BLaER1 (cell line): Measurements from ENCODE around the gene CDH23.

Experiments
- H3K27ac ChIP-seq: shearing (Covaris generic); formaldehyde crosslinking; 2 replicates; pipeline ENCODE4 v1.8.1; 2022
- H3K27me3 ChIP-seq: shearing (Covaris generic); formaldehyde crosslinking; 2 replicates; pipeline ENCODE4 v1.8.1; 2022
- H3K36me3 ChIP-seq: shearing (Covaris generic); formaldehyde crosslinking; 2 replicates; pipeline ENCODE4 v1.8.1; 2022
- H3K4me1 ChIP-seq: shearing (Covaris generic); formaldehyde crosslinking; 2 replicates; pipeline ENCODE4 v1.8.1; 2022
- H3K4me2 ChIP-seq: shearing (Covaris generic); formaldehyde crosslinking; 2 replicates; pipeline ENCODE4 v1.8.1; 2022
- H3K4me3 ChIP-seq: shearing (Covaris generic); formaldehyde crosslinking; 2 replicates; pipeline ENCODE4 v1.8.1; 2022
- H3K9ac ChIP-seq: shearing (Covaris generic); formaldehyde crosslinking; 2 replicates; pipeline ENCODE4 v1.8.1; 2022
- H3K9me3 ChIP-seq: shearing (Covaris generic); formaldehyde crosslinking; 2 replicates; pipeline ENCODE4 v1.8.1; 2022
- H4K20me1 ChIP-seq: shearing (Covaris generic); formaldehyde crosslinking; 2 replicates; pipeline ENCODE4 v1.8.1; 2022
- Cebpa-rat ChIP-seq: shearing (Covaris generic); IDR thresholded peaks from 2 replicates; pipeline ENCODE4 v1.8.1; 2022

CDH23 gene

DNA sequence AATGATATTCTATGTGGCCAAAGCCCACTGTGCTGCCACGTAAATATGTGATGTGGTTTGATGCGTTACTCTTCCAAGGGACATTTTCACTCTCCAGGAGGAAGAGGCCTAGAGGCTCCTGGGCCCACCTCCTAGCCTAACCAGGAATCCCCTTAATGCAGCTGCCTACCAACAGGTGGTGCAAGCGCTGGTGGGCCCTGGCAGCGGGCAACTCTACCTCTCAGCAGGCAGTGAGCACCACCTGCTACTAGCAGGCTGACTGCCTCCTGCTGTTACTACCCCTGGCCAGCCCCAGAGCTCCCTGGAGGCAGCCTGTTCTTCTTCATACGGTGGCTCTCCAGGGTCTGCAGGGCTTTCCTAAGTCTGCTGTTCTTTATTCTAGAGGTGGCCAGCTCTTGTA is 62.8 kb downstream of the CDH23 start:
- TF ChIP-seq Cebpa-rat = no peak
- no peak overlapping the region for H3K9ac ChIP-seq
- no peak overlapping the region for H3K4me2 ChIP-seq
- H4K20me1 ChIP-seq = no peaks in the 10 kb centered on the region
- no peak overlapping the region for H3K27ac ChIP-seq
- H3K9me3 ChIP-seq = no peaks in the 10 kb centered on the region
- no peaks in the 10 kb centered on the region for H3K4me1 ChIP-seq
- H3K27me3 ChIP-seq = no peaks in the 10 kb centered on the region
- no peaks in the 10 kb centered on the region for H3K36me3 ChIP-seq
- no peak overlapping the region for H3K4me3 ChIP-seq

DNA sequence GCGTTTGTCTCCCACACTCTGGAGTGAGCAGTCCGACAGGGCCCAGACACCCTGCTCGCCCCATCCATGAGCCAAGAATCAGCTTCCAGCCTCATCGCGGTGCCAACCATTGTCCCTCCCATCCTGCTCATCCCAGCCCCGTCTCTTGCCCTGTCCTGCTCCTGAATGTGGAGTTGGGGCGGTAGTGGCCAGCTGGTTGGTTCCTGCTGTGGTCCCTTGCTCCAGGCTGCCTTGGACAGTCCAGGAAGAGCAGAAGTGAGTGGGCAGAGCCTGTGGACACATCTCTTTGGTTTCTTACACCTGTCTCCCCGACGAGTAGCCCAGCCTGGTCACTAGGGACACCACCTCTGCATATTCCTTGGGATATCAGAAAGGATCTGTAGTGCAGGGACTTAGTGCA is 63.9 kb downstream of the CDH23 start:
- H3K4me3 ChIP-seq = no peak overlapping the region
- H3K9ac ChIP-seq = no peak overlapping the region
- peaks cover 8% of the 10 kb centered on the region for H3K4me1 ChIP-seq
- H3K4me2 ChIP-seq = no peak overlapping the region
- H3K9me3 ChIP-seq = no peaks in the 10 kb centered on the region
- no peak for TF ChIP-seq Cebpa-rat
- H3K27ac ChIP-seq = no peak overlapping the region
- no peaks in the 10 kb centered on the region for H3K27me3 ChIP-seq
- no peaks in the 10 kb centered on the region for H4K20me1 ChIP-seq
- H3K36me3 ChIP-seq = no peaks in the 10 kb centered on the region

DNA sequence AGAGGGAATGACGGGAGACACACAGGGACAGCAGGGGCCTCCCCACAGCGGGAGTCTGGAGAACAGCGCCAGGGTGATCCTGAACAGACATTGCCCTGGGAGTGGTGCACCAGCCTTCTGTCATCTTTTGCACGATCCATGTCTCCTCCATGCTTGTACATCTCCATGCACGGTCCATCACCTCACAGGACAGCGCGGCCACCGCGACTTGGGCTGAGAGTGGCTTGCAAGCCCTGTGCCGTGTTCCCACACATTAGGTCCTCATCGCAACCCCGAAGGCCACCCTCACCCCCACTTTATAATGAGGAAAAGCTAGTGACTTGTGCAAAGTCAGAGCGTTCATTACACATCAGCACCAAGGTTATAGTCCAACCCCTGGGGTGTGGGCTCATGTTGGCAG is 64.7 kb downstream of the CDH23 start:
- Histone ChIP-seq H3K4me2 (no peak overlapping the region), H3K36me3 (no peaks in the 10 kb centered on the region), H3K27me3 (no peaks in the 10 kb centered on the region), H3K9ac (no peak overlapping the region), H3K4me1 (peaks cover 16% of the 10 kb centered on the region), H3K9me3 (no peaks in the 10 kb centered on the region), H3K27ac (no peak overlapping the region), H3K4me3 (no peak overlapping the region), H4K20me1 (no peaks in the 10 kb centered on the region)
- TF ChIP-seq Cebpa-rat = no peak

DNA sequence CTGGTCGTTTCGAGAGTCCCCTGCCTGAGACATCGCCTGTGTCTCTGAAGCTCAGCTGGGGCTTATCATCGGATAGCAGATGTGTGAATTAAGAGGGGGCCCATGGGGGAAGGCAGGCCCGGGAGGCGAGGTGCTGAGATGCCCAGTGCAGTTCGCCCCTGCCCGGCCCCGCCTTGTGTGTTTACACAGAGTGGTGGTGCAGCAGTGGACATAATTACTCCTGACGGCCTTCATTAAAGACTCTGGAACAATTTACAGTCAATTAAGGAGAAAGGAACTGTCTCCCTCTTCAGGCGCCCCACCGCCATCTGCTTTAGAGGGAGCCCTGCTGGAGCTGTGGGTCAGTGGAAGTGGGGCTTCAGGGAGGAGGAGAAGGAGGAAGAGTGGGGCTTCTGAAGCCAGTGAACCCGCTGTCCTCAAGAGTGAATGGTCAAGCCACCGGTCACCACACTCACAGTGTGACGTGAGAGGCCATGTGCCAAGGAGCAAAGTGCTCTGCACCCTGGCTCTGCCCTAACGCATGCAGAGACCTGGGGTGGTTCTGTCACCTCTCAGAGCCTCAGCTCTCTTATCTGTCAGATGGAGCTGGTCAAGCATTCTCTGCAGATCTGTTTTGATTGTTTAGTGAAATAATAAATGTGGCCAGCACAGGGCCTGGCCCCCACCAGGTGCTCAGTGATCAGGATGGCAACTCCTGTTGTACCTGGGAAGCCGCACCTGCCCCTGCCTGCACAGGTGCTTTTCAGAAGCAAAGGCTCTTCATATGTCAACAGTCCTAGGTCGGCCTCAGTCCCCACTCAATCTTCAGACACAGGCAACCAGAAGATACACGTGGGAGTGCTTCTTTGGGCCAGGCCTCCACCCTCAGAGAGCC is 65.6 kb downstream of the CDH23 start:
- H3K36me3 ChIP-seq = no peaks in the 10 kb centered on the region
- TF ChIP-seq Cebpa-rat = no peak
- H3K4me3 ChIP-seq = no peak overlapping the region
- no peak overlapping the region for H3K27ac ChIP-seq
- H3K4me1 ChIP-seq = peaks cover 25% of the 10 kb centered on the region
- no peak overlapping the region for H3K9ac ChIP-seq
- no peaks in the 10 kb centered on the region for H3K27me3 ChIP-seq
- no peaks in the 10 kb centered on the region for H3K9me3 ChIP-seq
- H3K4me2 ChIP-seq = no peak overlapping the region
- no peaks in the 10 kb centered on the region for H4K20me1 ChIP-seq

DNA sequence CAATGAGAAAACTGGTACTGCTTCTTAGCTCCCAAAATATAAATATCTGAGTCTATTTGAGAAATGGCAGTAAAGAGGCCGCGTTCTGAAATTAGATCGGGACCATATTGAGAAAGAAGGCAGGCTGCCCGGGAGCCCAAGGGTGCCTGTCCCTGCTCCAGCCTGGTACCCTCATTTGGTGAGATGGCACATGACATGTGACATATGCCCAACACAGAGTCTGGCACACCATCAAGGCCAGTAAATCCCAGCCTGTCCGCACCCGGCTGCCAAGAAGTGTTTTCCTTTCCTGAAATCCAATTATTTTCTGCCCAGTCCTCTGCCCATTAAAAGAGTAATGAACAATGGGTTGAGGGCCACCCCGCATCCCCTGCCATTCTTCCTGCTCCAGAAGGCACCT is 66.4 kb downstream of the CDH23 start:
- Histone ChIP-seq H4K20me1 (no peaks in the 10 kb centered on the region), H3K27ac (no peak overlapping the region), H3K27me3 (no peaks in the 10 kb centered on the region), H3K9me3 (no peaks in the 10 kb centered on the region), H3K4me2 (no peak overlapping the region), H3K4me1 (peaks cover 28% of the 10 kb centered on the region), H3K36me3 (no peaks in the 10 kb centered on the region), H3K4me3 (no peak overlapping the region), H3K9ac (no peak overlapping the region)
- no peak for TF ChIP-seq Cebpa-rat

DNA sequence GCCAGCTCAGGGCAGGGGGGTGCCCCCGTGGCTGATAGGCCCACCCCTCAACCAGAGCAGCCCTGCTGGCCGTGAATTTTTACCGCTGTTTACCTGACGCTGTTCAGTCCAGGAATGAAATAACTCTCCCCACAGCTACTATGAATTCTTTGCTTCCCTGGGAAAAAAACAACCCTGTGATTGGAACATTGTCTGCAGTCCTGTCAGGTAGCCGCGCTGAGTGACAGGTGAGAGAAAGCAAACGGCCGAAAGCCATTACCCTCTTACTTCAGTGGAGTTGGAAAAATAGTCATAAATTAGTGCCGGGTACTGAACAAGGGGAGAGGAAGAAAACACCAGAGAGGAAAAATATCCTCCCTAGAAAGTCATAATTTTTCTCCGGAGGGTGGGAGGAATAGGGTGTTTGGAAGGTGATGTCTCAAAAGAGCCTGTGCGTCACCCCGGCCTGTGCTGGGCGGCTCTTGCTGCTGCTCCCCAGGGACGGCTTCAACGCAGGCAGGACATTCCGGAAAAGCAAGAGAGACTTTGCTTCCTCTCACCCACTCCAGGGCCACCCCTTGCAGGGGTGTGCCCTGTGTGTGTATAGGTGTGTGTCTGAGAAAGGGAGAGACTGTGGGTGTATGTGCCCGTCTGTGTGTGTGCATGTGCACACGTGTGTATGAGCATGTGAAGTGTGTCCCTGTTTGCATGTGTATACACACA is 69.0 kb downstream of the CDH23 start:
- H3K27me3 ChIP-seq = no peaks in the 10 kb centered on the region
- peak overlapping the region; percentile 68 for H3K4me2 ChIP-seq
- H3K36me3 ChIP-seq = no peaks in the 10 kb centered on the region
- no peak for TF ChIP-seq Cebpa-rat
- H3K9ac ChIP-seq = peak overlapping the region; percentile 28; the same call in 1 of the 2 replicates
- H3K4me3 ChIP-seq = no peak overlapping the region
- H3K9me3 ChIP-seq = no peaks in the 10 kb centered on the region
- H3K4me1 ChIP-seq = peaks cover 28% of the 10 kb centered on the region
- H4K20me1 ChIP-seq = no peaks in the 10 kb centered on the region
- peak overlapping the region; percentile 21; the same call in 1 of the 2 replicates for H3K27ac ChIP-seq

DNA sequence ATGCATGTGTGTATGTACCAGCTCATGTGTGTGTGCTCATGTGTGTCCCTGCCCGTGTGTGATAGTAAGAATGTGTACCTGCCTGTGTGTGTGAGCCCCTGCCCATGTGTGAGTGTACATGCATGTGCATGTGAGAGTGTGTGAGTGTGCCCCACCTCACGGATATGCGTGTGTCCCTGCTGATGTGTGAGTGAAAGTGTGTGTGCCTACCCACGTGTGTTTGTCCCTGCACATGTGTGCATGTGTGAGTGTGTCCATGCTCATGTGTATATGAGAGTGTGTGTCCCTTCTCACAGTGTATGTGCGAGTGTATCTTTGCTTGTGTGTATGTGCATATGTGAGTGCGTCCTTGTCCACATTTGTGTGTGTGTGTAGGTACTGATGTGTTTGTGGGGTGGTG is 69.6 kb downstream of the CDH23 start:
- Histone ChIP-seq H3K27me3 (no peaks in the 10 kb centered on the region), H3K36me3 (no peaks in the 10 kb centered on the region), H3K4me2 (peak overlapping the region; percentile 68), H3K4me3 (no peak overlapping the region), H3K9ac (no peak overlapping the region), H4K20me1 (no peaks in the 10 kb centered on the region), H3K4me1 (peaks cover 28% of the 10 kb centered on the region), H3K9me3 (no peaks in the 10 kb centered on the region), H3K27ac (no peak overlapping the region)
- no peak for TF ChIP-seq Cebpa-rat

DNA sequence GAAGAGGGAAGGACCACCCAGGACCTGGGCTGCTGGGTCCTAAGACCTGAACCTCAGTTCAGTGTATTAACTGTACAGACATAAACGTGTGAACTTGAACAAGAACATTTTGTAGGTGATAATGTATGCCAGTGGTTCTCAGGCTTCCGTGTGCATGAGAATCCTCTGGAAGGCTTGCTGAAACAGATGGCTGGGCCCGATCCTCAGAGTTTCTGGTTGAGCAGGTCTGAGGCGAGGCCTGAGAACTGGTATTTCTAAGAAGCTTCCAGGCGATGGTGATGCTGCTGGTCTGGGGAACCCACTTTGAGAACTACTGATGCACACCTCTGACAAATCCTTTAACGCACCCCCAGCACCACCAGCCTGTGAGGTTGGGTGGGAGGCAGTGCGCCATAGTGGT is 70.4 kb downstream of the CDH23 start:
- no peak overlapping the region for H3K9ac ChIP-seq

DNA sequence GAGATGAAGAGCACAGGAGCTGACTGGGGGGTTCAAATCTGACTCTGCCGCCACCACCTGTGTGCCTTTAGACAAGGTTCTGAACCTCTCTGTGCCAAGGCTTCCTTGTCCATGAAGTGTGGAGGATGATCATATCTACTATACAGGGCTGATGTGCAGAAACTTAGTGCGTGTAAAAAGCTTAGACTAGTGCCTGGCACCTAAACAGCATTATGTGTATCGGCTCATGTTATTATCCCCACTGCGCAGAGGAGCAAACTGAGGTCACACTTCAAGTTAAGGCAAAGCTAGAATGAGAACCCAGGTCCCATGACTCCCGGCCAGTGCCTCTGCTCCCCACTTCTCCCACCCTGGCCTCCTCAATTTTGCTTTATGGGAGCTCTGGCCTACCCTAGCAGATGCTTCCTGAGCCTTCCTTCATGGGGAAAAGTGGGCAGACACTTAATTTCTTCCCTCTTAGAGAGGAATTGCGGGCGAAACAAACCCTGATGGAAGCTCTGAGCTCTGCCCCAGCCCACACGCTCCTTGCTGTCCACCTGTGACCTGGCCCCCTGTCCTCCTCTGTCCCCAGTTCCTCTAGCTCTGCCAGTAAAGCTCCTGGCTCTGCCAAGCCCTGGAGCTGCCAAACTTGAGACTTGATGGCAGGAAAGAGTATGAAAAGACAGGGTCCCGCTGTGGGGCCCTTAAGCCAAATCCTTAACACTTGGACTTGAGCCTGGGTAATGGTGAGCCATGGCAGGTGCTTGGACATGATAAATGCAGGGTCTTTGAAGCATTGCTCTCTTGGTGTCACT is 71.0 kb downstream of the CDH23 start:
- no peak for TF ChIP-seq Cebpa-rat
- no peaks in the 10 kb centered on the region for H3K27me3 ChIP-seq
- H3K36me3 ChIP-seq = no peaks in the 10 kb centered on the region
- no peak overlapping the region for H3K4me3 ChIP-seq
- no peak overlapping the region for H3K9ac ChIP-seq
- peaks cover 28% of the 10 kb centered on the region for H3K4me1 ChIP-seq
- H3K4me2 ChIP-seq = no peak overlapping the region
- H3K27ac ChIP-seq = no peak overlapping the region
- H4K20me1 ChIP-seq = no peaks in the 10 kb centered on the region
- no peaks in the 10 kb centered on the region for H3K9me3 ChIP-seq

More for the DNA sequence above, 70.4 kb downstream of the CDH23 start:
- Histone ChIP-seq H3K36me3 (no peaks in the 10 kb centered on the region), H3K27ac (no peak overlapping the region), H4K20me1 (no peaks in the 10 kb centered on the region), H3K9me3 (no peaks in the 10 kb centered on the region), H3K27me3 (no peaks in the 10 kb centered on the region), H3K4me1 (peaks cover 28% of the 10 kb centered on the region), H3K4me3 (no peak overlapping the region), H3K4me2 (peak overlapping the region; percentile 68; the same call in 1 of the 2 replicates)
- TF ChIP-seq Cebpa-rat = no peak
